Measurements from ENCODE around the gene DAAM1.

DAAM1 gene

GRCh38 chr14:59146484-59146883 lies 42.0 kb upstream of the DAAM1 start:
- Histone ChIP-seq H3K4me1 (ENCODE audit: insufficient read depth, low read length) (no peaks in the 10 kb centered on the region), H3K36me3 (ENCODE audit: insufficient read depth, low read length) (no peaks in the 10 kb centered on the region), H3K79me2 (ENCODE audit: insufficient read depth, low read length) (no peaks in the 10 kb centered on the region), H2AFZ (ENCODE audit: low read depth, low read length) (no peak overlapping the region), H4K20me1 (ENCODE audit: insufficient read depth, low read length) (no peaks in the 10 kb centered on the region), H3K27ac (ENCODE audit: low read length) (no peak overlapping the region), H3K27me3 (ENCODE audit: insufficient read depth, low read length, poor library complexity) (no peaks in the 10 kb centered on the region), H3K9ac (ENCODE audit: low read depth, low read length) (no peak overlapping the region), H3K4me3 (ENCODE audit: low read depth in 1 of 2, low read length in 2 of 2) (no peak overlapping the region), H3K4me2 (ENCODE audit: insufficient read depth, low read length) (no peak overlapping the region), H3K9me3 (ENCODE audit: insufficient read depth, low read length, severe bottlenecking) (no peaks in the 10 kb centered on the region)
- ATAC-seq (ENCODE audit: insufficient read depth, low read depth) (no peak), DNase-seq (no peak)
- TF ChIP-seq EZH2 (IDR thresholded peaks at IDR 0.05; ENCODE audit: borderline replicate concordance, low read depth, low read length, severe bottlenecking) = no peak
- no peak for TF ChIP-seq CTCF (IDR thresholded peaks at IDR 0.05; ENCODE audit: borderline replicate concordance, extremely low read depth, low read length, poor library complexity, severe bottlenecking)

DNA sequence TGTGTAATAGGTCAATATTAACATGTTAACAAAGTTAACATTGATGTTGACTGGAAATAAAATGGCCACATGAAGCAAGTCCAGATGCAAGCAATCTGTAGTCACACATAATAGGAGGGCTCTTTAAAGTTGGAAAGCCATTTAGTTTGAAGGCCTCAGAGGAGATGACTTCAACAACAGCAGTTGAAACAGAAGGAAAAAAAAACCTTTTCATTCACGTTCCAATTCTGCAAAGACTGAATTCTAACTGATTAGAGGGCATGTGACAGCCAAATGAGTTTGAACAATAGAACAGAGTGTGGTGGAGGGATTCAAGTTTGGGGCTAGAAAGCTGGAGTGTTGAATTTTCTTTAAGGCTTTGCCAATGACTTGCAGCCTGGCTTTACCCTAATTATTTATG lies 41.5 kb upstream of the DAAM1 start:
- H2AFZ ChIP-seq (ENCODE audit: low read depth, low read length) = no peak overlapping the region
- H3K27me3 ChIP-seq (ENCODE audit: insufficient read depth, low read length, poor library complexity) = no peaks in the 10 kb centered on the region

GRCh38 chr14:59148334-59148900 lies 40.0 kb upstream of the DAAM1 start:
- H3K79me2 ChIP-seq (ENCODE audit: insufficient read depth, low read length) = no peaks in the 10 kb centered on the region
- peaks cover 2% of the 10 kb centered on the region for H3K27me3 ChIP-seq (ENCODE audit: insufficient read depth, low read length, poor library complexity)
- no peak overlapping the region for H3K4me2 ChIP-seq (ENCODE audit: insufficient read depth, low read length)
- ATAC-seq (ENCODE audit: insufficient read depth, low read depth) (no peak), DNase-seq (no peak)
- H3K9ac ChIP-seq (ENCODE audit: low read depth, low read length) = no peak overlapping the region
- H3K4me3 ChIP-seq (ENCODE audit: low read depth in 1 of 2, low read length in 2 of 2) = no peak overlapping the region
- H2AFZ ChIP-seq (ENCODE audit: low read depth, low read length) = no peak overlapping the region
- no peaks in the 10 kb centered on the region for H3K4me1 ChIP-seq (ENCODE audit: insufficient read depth, low read length)
- no peaks in the 10 kb centered on the region for H3K9me3 ChIP-seq (ENCODE audit: insufficient read depth, low read length, severe bottlenecking)
- H3K27ac ChIP-seq (ENCODE audit: low read length) = no peak overlapping the region
- no peak for TF ChIP-seq CTCF (IDR thresholded peaks at IDR 0.05; ENCODE audit: borderline replicate concordance, extremely low read depth, low read length, poor library complexity, severe bottlenecking)
- no peak for TF ChIP-seq EZH2 (IDR thresholded peaks at IDR 0.05; ENCODE audit: borderline replicate concordance, low read depth, low read length, severe bottlenecking)
- H4K20me1 ChIP-seq (ENCODE audit: insufficient read depth, low read length) = no peaks in the 10 kb centered on the region
- no peaks in the 10 kb centered on the region for H3K36me3 ChIP-seq (ENCODE audit: insufficient read depth, low read length)

More for the DNA sequence above, 41.5 kb upstream of the DAAM1 start:
- H3K9ac ChIP-seq (ENCODE audit: low read depth, low read length) = no peak overlapping the region
- no peaks in the 10 kb centered on the region for H3K4me1 ChIP-seq (ENCODE audit: insufficient read depth, low read length)
- H3K9me3 ChIP-seq (ENCODE audit: insufficient read depth, low read length, severe bottlenecking) = no peaks in the 10 kb centered on the region
- no peak overlapping the region for H3K4me2 ChIP-seq (ENCODE audit: insufficient read depth, low read length)
- H3K36me3 ChIP-seq (ENCODE audit: insufficient read depth, low read length) = no peaks in the 10 kb centered on the region
- H4K20me1 ChIP-seq (ENCODE audit: insufficient read depth, low read length) = no peaks in the 10 kb centered on the region
- H3K4me3 ChIP-seq (ENCODE audit: low read depth in 1 of 2, low read length in 2 of 2) = no peak overlapping the region
- DNase-seq = no peak
- no peaks in the 10 kb centered on the region for H3K79me2 ChIP-seq (ENCODE audit: insufficient read depth, low read length)
- no peak for ATAC-seq (ENCODE audit: insufficient read depth, low read depth)
- no peak overlapping the region for H3K27ac ChIP-seq (ENCODE audit: low read length)
- TF ChIP-seq EZH2 (IDR thresholded peaks at IDR 0.05; ENCODE audit: borderline replicate concordance, low read depth, low read length, severe bottlenecking) = no peak
- no peak for TF ChIP-seq CTCF (IDR thresholded peaks at IDR 0.05; ENCODE audit: borderline replicate concordance, extremely low read depth, low read length, poor library complexity, severe bottlenecking)

DNA sequence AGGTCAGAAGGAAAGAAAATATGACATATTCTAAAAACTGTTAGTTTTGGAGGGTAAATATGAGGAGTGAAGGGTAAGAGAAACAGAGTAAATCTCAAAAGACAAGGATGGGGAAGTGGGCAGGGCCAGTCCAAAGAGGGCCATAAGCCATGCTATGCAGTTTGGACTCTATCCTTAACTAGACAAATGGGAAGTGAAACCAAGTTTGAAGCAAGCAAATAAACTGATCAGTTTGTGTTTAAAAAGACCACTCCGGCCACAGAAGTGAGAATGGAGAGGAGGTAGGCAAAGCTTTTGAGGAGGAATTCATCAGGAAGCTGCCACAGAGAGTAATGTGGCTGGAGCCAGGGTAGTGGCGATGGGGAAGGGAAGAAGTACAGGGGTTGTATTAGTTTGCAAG lies 37.5 kb upstream of the DAAM1 start:
- H3K27ac ChIP-seq (ENCODE audit: low read length) = no peak overlapping the region
- no peaks in the 10 kb centered on the region for H3K4me1 ChIP-seq (ENCODE audit: insufficient read depth, low read length)
- H3K79me2 ChIP-seq (ENCODE audit: insufficient read depth, low read length) = no peaks in the 10 kb centered on the region
- TF ChIP-seq CTCF (IDR thresholded peaks at IDR 0.05; ENCODE audit: borderline replicate concordance, extremely low read depth, low read length, poor library complexity, severe bottlenecking) (no peak), EZH2 (IDR thresholded peaks at IDR 0.05; ENCODE audit: borderline replicate concordance, low read depth, low read length, severe bottlenecking) (no peak)
- H4K20me1 ChIP-seq (ENCODE audit: insufficient read depth, low read length) = no peaks in the 10 kb centered on the region
- no peak for DNase-seq
- no peaks in the 10 kb centered on the region for H3K36me3 ChIP-seq (ENCODE audit: insufficient read depth, low read length)
- H3K27me3 ChIP-seq (ENCODE audit: insufficient read depth, low read length, poor library complexity) = peaks cover 4% of the 10 kb centered on the region
- H3K9me3 ChIP-seq (ENCODE audit: insufficient read depth, low read length, severe bottlenecking) = no peaks in the 10 kb centered on the region
- no peak overlapping the region for H3K4me3 ChIP-seq (ENCODE audit: low read depth in 1 of 2, low read length in 2 of 2)
- H2AFZ ChIP-seq (ENCODE audit: low read depth, low read length) = no peak overlapping the region
- H3K9ac ChIP-seq (ENCODE audit: low read depth, low read length) = no peak overlapping the region
- ATAC-seq (ENCODE audit: insufficient read depth, low read depth) = no peak
- no peak overlapping the region for H3K4me2 ChIP-seq (ENCODE audit: insufficient read depth, low read length)
